Right hindlimb (tissue), 1 donor: ENCODE results near the gene KRT5.
"Not testable (repeated sequence)": the region's sequence is repeated elsewhere in the genome, so short reads cannot be mapped to it uniquely, and the experiment has no call there.

Source experiments
- DNase-seq: peaks from one replicate; pipeline ENCODE4 v3.0.0-alpha.2; 2018

The KRT5 gene

DNA sequence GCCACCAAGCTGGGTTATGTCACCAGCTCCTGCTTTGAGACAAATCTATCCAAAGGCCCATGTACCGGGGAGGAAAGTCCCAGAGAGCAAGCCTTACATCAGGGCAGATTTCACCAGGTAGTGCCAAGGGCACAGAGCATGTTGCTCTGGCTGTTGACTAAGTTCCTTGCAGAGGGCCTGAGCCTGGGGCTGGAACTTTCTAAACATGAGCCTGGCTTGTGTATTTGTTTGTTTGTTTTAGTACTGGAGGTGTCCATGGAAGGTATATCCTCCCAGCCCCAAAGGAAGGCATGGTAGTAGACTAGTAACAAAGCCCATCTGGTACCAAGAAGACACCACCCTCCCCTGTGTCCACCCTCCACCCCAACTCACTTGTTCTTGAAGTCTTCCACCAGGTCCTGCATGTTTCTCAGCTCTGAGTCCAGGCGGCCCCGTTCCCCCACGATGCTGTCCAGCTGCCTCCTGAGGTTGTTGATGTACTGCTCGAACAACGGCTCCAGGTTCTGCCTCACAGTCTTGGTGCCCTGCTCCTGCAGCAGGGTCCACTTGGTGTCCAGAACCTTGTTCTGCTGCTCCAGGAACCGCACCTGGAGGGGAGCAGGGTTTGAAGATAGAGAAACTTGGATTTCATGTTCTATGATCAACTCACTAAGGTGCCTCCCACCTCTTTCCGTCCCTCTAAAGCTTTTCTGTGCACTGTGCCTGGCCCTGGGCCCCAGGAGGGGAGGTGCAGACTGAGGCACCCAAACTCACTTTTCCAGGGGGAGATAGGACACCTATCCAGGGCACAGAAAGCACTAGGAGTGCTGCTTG, 1.4 kb downstream of the KRT5 start:
- DNase-seq = no peak

DNA sequence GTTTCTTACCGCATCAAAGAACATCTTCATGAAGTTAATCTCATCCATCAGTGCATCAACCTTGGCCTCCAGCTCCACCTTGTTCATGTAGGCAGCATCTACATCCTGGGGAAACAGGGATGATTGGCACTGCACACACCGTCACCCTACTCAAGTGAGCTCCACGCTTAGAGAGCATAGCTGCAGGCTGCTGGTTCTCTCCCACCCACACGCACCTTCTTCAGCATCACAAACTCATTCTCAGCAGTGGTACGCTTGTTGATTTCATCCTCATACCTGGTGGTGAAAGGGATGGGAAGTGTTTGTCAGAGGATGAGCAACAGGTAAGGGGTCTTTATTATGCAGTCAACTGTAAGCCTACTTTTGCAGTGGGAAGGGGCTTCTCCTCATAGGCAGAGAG, 2.3 kb downstream of the KRT5 start:
- no peak for DNase-seq

DNA sequence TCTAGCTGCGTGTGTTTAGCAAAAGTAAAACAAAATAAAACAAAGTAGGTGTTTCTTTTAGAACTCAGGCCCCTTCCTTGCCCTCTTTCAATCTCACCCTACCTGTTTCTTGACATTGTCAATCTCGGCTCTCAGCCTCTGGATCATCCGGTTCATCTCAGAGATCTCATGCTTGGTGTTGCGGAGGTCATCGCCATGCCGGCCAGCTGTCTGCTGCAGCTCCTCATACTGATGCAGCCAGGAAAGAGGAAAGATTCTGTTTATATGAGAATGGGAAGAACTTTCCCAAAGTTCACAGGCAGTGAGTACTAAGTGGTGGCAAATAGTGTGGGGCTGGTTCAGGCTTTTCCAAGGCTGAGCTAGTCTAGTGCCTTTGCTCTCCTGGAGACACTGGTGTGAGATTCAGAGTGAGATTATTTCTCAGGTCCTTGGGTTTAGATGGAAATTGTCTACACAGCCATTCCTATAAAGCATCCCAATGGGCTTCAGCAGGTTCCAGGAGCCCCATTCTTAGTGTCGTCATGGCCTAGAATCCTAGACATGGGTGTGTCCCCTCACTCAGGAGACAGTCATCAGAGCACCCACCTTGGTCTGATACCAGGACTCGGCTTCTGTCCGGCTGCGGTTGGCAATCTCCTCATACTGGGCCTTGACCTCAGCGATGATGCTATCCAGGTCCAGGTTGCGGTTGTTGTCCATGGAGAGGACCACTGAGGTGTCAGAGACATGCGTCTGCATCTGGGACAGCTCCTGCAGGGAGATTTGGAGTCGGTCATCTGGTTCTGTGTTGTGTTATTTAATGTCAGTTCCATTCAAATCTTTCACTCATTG, 3.0 kb downstream of the KRT5 start:
- no peak for DNase-seq

DNA sequence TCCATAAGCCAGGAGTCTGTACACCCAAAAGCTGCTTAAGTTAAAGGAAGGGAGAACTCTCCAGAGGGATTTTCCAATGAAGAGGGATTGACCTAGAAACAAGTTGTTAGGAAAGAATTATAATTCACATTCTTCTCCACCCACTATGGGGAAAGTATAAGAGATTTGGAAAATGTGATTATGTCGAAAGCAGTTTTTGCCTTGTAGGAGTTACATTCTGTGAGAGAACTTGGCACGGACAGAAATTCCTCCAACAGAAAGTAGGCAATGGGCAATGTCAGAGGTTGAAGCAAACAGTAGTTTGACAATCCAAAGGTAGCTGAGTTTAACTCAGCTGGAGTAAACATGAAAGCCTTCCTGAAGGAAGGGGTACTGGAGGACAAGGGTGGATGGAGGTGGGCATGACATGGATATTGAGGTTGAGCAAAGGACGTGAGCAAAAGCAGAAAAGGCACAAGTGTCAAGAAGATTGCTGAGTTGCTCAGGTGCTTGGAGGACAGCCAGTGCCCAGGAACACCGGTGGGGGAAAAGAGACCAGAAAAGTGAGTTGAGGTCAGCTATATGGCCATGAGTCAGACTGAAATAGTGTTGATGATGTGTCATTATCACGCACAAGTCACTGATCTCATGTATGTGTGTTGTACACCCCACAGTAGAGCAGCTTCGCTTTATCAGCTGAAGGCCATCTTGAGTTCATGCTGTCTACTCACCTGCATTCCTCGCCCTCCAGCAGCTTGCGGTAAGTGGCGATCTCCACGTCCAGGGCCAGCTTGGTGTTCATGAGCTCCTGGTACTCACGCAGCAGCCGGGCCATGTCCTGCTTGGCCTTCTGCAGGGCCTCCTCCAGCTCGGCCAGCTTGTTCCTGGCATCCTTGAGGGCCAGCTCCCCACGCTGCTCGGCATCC, 4.0 kb downstream of the KRT5 start:
- DNase-seq = no peak

DNA sequence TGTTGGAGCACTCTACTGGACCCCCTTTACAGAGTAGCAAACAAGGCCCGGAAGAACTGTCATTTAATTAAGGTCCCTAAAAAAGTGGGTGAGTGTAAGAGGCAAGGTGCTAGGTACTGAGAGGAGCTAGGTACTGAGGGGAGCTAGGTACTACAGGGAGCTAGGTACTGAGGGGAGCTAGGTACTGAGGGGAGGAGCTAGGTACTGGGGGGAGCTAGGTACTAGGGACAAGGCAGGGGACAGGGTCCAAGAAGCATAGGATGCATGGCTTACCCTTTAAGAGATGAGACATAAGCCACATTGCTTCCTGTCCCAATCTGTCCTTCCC, 4.9 kb downstream of the KRT5 start:
- no peak for DNase-seq

DNA sequence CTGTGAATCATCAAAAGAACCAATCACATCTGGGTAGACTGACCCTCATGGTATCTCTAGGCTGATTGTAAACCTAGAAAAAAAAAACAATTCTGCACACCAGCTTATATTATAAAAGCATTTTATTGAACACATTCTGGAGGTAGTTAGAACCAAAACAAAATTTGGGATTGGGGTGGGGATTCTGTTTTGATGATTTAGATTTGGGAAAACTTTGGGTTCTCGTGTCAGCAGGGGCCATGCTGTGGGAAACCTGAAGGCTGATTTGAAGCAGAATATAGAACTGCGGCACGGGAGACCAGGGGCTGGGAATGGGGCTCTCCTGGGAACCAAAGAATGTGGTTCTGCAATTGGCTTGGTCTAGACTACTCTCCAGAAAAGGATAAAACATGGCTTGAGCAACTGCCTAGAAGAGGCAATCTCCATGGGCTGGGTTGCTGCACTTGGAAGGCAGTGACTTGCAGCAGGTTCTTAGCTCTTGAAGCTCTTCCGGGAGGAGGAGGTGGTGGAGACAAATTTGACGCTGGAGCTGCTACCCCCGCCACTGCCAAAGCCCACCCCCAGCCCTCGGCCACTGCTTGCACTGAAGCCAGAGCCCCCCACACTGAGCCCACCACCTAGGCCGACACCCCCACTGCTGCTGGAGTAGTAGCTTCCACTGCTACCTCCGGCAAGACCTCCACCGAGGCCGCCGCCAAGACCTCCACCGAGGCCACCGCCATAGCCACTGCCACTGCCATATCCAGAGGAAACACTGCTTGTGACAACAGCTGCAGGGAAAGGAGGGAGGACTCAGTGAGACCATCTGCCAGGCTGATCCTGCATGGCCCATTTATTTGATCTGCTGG, 5.5 kb downstream of the KRT5 start:
- no peak for DNase-seq

DNA sequence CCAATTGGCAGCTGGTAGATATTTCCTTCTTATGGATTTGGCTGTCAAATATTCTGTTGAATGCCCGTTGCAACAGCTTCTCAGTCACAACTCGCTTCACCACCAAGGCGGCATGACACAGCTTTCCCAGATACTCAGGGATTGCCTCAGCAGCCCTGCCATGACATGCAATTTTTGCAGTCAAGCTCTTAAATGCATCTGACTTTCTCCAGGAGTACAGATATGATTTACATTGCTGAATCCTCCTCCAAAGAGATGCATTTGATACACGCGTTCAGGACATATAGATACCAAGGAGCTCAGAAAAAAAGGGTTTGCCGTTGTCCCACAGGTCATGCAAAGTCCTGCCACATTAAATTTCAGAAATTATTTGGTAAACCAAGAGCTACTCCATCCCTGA, 6.5 kb downstream of the KRT5 start:
- no peak for DNase-seq

DNA sequence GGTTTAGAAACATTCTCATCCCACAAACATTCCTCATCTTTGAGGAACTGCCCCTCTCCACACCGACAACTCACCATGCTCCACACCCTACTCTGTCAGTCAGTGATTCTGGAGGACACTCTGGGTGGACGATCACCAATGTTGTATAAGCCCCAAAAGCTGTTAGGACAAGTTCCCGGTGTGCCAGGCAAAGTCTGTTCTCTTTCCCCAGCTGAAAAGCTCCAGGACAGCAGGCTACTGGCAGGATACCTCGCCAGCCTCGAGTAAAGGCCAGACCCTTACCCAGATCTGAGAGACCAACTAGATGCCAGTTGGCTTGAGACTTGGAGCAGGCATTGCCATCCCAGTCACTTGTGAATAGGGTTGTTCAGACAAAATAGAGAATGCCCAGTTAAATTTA, 12.0 kb downstream of the KRT5 start:
- DNase-seq = no peak

DNA sequence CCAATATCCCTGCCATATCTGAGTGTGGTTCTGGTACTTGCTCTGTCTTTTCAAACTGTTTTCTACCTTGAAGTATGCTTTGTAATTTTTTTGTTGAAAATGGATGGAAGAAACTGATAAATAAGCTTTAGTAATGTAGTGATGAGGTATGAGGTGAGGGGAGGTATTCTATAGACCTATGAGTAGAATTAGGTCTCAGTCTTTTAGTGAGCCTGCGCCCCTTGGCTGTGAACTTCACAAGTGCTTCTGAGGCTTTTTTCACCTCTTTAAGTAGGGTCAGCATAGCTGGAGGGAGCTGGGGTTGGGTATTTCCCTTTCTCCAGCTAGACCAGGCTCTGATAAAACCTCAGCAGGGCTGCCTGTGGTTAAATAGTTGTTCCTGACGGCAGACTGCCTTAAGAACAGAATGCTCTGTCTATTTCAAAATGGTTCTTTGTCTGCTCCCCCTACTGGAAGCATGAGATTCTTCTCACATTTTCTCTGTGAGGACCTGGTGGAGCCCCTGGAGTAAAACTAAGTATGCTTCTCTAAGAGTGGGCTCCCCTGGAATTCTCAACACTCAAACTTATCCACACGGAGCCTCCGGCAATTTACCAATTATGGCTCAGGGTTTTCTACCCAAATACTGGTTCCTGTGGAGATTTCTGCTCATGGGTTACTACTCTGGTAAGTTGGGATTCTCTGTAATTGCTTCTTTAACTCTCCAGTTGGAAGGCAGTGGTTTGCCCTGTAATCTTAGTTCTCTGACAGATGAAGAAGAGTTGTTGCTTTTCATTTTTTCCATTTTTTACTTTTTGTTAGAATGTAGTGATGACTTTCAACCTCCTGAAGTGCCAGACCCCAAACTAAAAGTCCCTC, 13.1 kb downstream of the KRT5 start:
- no peak for DNase-seq

DNA sequence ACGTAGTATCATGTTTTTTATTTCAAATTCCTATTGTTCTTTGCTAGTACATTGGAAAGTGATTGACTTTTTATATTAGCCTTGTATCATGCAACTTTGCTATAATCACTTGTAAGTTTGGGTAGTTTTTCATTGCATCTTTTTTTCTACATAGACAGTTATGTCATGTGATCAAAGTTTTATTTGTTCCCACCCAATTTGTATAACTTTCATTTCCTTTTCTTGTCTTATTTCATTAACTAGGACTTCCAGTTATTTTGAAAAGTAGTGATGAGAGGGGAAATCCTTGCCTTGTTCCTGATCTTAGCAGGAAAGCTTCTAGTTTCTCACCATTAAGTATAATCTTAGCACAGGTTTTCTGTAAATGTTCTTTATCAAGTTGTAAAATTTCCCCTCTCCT, 17.3 kb downstream of the KRT5 start:
- DNase-seq = no peak

DNA sequence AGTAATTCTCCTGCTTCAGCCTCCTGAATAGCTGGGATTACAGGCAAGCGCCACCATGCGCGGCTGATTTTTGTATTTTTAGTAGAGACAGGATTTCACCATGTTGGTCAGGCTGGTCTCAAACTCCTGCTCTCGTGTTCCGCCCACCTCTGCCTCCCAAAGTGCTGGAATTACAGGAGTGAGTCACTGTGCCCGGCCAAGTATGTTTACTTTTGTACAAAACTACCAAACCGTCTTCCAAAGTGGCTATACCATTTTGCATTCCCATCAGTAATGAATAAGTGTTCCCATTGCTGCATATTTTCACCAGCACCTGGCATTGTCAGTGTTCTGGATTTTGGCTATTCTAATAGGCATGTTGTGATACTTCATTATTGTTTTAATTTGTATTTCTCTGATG, 18.7 kb downstream of the KRT5 start:
- DNase-seq = no peak

DNA sequence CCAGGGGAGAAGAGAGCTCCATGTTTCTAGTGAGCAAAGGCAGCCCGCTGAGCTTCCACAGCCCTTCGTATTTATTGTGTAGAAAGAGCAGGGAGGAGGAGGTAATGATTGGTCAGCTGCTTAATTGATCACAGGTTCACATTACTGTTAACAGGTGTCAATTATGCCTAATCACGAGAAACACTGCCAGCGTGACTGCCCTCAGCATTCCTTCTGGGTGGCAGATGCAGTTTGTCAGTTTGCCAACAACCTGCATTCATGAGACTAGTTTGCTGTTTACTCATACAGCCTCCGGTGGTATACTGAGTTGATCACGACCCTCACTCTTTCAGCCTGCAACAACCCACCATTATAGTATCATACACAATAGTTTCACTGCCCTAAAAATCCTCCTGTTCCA, 19.6 kb downstream of the KRT5 start:
- DNase-seq = not testable (repeated sequence)

DNA sequence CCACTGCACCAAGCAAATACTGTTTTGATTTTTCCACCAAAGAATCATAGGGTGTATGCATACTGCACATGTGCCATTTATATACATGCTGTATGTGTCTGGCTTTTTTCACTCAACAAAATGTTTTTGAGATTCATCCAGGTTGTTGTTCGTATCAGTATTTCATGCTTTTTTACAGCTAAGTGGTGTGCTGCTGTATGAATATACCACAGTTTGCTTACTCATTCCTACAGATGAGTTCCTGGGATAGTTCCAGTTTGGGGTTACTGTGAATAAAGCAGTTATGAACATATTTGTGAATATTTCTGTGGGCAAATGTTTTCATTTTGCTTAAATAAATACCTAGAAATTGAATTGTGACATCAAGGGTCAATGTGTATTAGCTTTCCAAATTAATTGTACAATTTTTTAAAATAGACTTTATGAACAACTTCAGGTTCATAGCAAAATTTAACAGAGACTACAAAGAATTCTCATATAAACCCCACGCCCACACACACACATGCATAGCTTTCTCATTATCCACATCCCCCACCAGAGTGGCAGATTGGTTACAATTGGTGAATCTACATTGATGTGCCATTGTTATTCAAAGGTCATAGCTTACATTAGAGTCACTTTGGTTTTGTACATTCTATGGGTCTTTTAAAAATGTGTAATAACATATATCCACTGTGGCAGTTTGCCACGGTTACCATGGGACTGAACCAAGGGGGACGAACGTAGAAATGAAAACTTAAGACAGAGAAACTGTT, 20.2 kb downstream of the KRT5 start:
- no peak for DNase-seq

DNA sequence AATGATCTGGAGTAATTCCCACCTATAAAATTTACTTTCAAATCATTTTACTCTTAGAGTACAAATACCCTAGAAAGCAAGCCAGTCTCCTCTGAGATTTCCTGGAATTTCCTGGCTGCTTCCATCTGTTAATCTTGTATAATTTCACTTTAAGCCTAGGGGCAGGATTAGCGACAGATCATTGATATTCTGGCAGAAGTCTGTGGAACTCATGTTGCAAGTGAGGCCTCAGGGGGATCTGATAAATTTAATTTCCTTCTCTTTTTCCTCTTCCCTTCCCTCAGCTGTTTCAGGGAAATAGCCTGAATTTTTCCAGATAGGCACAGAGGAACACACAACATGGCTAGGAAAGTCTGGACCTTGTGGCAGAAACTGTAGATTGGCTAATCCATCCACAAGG, 21.2 kb downstream of the KRT5 start:
- DNase-seq = no peak

DNA sequence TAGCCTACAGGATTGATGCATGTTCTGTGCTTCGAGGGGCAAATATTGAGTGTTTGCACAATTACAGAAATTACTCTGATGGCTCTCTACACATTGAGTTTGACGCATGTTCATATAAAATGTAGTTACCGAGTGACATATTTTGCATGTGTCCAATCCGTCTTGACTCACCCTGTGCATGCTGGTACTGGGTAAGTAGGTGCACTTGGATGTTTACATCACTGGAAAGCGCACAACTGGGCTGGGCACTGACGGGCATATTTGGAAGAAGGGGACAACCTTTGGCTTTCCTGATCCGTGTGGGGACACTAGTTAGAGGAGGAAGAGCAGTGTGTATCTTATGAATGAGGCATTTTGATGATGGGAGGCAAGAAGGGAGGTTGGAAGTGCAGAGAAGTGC, 22.2 kb downstream of the KRT5 start:
- no peak for DNase-seq

DNA sequence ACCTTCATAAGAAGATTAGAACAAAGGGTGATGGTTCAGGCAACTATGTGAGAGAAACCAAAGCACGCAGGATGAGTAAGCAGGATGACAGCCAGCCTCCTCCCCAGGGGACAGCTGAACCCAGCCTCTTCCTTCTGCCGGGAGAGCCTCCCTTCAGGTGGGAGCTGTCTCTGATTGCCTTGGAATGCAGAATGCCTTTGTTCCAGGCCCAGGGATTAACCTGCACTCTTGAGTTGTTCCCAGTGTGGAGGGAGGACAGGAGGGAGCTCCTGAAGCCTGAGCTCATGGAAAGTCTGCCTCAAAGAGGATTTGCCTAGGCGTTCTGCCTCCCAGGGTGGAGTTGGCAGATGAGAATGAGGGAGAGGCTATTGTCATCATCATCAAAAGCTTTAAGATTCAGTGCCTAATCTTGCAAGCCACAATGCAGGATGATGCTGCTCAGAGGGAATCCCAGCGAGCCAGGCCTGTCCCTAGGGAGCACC, 23.6 kb downstream of the KRT5 start:
- no peak for DNase-seq

DNA sequence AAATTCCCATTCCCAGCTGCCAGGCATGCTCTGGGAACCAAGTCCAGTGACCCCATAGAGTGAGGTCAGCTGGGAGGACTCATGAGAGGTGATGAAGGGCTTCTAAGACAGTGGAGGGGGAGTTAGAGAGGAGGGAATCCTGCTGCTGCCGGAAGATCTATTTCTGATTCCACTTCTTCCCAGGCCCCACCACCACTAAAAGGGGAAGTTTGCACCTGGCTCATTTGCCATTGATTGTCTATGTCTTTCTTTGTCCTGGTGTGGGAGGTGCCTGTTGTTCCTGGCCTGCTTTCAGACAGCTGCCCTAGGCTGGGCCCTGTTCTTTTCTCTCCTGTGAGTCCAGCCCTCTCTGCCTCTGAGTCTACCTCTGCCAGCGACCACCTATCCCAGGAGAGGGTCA, 24.1 kb downstream of the KRT5 start:
- no peak for DNase-seq

DNA sequence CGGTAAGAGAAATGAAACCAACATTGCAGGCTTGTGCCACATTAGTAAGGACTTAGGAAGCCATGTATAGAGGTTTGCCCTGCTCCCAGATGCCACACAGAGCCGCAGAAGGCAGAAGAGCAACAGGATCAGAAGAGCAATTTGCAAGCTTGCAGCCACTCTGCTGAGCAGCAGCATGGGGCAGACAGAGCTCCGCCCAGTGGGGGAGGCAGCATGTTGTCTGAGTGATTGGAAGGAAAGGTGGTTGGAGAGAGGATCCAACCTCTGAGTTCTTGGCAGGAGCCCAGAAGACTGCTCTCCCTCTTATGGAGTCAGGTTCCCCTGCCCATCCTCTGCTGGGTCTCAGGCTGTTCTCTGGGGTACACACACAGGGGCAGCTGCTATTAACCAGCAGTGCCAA, 24.8 kb downstream of the KRT5 start:
- DNase-seq = no peak

DNA sequence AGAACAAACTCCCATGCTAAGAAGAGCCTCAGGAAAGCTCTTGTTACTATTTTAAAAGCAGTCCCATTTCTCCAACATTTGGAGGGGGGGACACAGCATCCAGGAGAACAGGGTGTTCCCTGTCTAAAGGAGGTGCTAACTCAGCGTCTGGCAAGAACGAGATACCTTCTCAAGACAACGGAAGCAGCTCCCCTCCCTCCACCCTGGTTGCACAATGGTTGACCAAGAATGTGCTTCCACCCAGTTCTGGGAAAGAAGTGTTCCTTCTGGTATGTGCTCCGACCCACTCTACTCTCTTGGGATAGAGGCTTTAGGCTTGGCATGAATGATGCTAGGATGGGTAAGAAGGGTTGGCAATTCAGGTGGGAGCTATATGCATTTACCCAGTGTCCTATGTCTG, 25.7 kb downstream of the KRT5 start:
- no peak for DNase-seq

DNA sequence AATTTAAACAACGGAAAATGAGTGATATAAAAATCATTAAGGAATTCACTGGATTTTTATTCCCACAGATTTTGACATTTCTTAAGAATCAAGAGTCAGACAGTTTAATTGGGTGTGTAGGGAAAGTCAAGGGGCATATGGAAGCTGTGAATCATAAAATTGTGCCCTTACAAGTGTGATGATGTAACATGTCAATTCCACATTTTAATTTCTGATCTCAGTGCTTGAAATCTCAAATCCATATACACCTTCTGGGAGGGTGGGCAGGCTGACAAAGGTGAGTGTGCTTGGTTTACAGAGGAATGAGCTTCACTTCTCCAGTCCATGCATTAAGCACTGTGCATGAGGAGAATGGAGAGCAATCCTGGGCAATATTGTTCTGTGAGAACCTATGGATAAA, 26.1 kb downstream of the KRT5 start:
- no peak for DNase-seq

DNA sequence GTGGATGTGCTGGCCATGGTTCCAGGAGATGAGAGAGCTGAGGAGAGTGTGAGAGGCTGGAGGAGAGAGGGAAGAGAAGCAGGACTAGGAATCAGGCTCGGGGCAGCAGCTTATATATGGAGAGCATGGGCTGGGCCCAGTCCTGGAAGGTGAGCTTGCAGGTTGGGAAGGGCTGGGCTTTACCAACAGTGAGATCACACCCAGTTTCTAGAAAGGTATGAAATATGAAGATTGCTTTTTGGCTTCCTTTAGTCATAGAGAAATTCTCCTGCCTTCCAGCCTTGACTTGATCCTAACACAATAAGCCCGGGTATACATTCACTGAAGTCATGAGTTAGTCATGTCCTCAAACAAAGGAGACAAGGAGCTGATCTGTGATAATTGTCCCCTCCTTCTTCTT, 27.0 kb downstream of the KRT5 start, which contains the start of gene KRT6A:
Gene KRT6A (minus strand): TSS at position 86 of the 400 bp plus-strand sequence. CDS start 69 bp downstream, at position 17.
- DNase-seq = no peak
